ENCODE measurements around the gene AARS1. TPM values are rescaled to one million over a fixed set of nuclear protein-coding genes. Genes with fewer than 3 reads are reported as not detected.
"Not testable (repeated sequence)": the region's sequence is repeated elsewhere in the genome, so short reads cannot be mapped to it uniquely, and the experiment has no call there.

AARS1 gene
- total RNA-seq, 2 experiments from 2014 or later: 10.3 to 11.1 TPM

DNA sequence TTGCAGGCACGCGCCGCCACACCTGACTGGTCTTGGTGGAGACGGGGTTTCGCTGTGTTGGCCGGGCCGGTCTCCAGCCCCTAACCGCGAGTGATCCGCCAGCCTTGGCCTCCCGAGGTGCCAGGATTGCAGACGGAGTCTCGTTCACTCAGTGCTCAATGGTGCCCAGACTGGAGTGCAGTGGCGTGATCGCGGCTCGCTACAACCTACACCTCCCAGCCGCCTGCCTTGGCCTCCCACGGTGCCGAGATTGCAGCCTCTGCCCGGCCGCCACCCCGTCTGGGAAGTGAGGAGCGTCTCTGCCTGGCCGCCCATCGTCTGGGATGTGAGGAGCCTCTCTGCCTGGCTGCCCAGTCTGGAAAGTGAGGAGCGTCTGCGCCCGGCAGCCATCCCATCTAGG is 85.3 kb downstream of the AARS1 start:
- H3K36me3 Mint-ChIP-seq (ENCODE audit: low read depth): peaks cover 21% of the 10 kb centered on the region
- H3K27me3 Mint-ChIP-seq; H3K27ac Mint-ChIP-seq; CTCF ChIA-PET; H3K27me3 ChIP-seq (ENCODE audit: control insufficient read depth in 1 of 2, insufficient read depth in 2 of 2, low read length in 2 of 2); H3K36me3 ChIP-seq (ENCODE audit: insufficient read depth, low read length); H3K4me3 Mint-ChIP-seq; H3K9me3 Mint-ChIP-seq; H3K27ac ChIP-seq (ENCODE audit: low read depth in 1 of 2, low read length in 2 of 2); H3K4me3 ChIP-seq (ENCODE audit: low read length); DNase-seq; ATAC-seq (ENCODE audit: poor library complexity); H3K4me1 Mint-ChIP-seq (ENCODE audit: low read depth); H3K4me1 ChIP-seq (ENCODE audit: insufficient read depth, low read length); POLR2A ChIA-PET; intact Hi-C loops (cut with DNase I, micrococcal nuclease); H3K9me3 ChIP-seq (ENCODE audit: control insufficient read depth in 1 of 2, insufficient read depth in 1 of 2, low read length in 2 of 2): not testable (repeated sequence)

DNA sequence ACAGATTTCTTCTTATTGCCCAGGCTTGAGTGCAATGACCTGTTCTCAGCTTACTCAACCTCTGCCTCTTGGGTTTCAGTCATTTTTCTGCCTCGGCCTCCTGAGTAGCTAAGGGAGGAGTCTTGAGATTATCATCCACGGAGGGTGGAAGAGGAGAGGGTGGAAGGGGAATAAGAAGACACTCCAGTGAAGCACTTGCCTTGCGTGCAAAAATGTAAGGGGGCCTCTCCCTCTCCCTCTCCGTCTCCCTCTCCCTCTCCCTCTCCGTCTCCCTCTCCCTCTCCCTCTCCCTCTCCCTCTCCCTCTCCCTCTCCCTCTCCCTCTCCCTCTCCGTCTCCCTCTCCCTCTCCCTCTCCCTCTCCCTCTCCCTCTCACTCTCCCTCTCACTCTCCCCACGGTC is 85.8 kb downstream of the AARS1 start:
- H3K9me3 Mint-ChIP-seq; intact Hi-C loops (cut with DNase I, micrococcal nuclease); ATAC-seq (ENCODE audit: poor library complexity); H3K27me3 ChIP-seq (ENCODE audit: control insufficient read depth in 1 of 2, insufficient read depth in 2 of 2, low read length in 2 of 2); POLR2A ChIA-PET; H3K4me3 Mint-ChIP-seq; CTCF ChIA-PET; H3K36me3 ChIP-seq (ENCODE audit: insufficient read depth, low read length); H3K4me1 Mint-ChIP-seq (ENCODE audit: low read depth); H3K4me3 ChIP-seq (ENCODE audit: low read length); H3K9me3 ChIP-seq (ENCODE audit: control insufficient read depth in 1 of 2, insufficient read depth in 1 of 2, low read length in 2 of 2); H3K27ac ChIP-seq (ENCODE audit: low read depth in 1 of 2, low read length in 2 of 2); H3K4me1 ChIP-seq (ENCODE audit: insufficient read depth, low read length); H3K27me3 Mint-ChIP-seq; DNase-seq; H3K27ac Mint-ChIP-seq: not testable (repeated sequence)
- peaks cover 21% of the 10 kb centered on the region for H3K36me3 Mint-ChIP-seq (ENCODE audit: low read depth)

Other genes with a start within 250 kb of the AARS1 start
- gene PDPR, start 175.2 kb downstream of the AARS1 start, total RNA-seq: 10 to 100 TPM; 20.6 to 20.8 TPM
- not detected for gene CLEC18C, start 115.7 kb downstream of the AARS1 start, total RNA-seq
- 10 to 100 TPM; 27.8 to 28.2 TPM for gene EXOSC6, start 37.6 kb downstream of the AARS1 start, total RNA-seq
- 10 to 100 TPM; 23.0 TPM for gene DDX19B, start 9.7 kb upstream of the AARS1 start, total RNA-seq
- 10 to 100 TPM; 57.1 to 57.3 TPM for gene DDX19A, start 57.4 kb upstream of the AARS1 start, total RNA-seq
- 10 to 100 TPM in 1 of 2 experiments, 1 to 10 TPM in 1; 9.8 to 11.1 TPM for gene ST3GAL2, start 149.6 kb upstream of the AARS1 start, total RNA-seq
- gene FCSK, start 165.1 kb upstream of the AARS1 start, total RNA-seq: 10 to 100 TPM; 21.8 to 25.4 TPM
- gene COG4, start 234.0 kb upstream of the AARS1 start, total RNA-seq: 10 to 100 TPM; 15.9 to 19.3 TPM
- 100 to 1,000 TPM; 130 to 140 TPM for gene SF3B3, start 234.3 kb upstream of the AARS1 start, total RNA-seq

Measured in CD4-positive, alpha-beta T cell (primary cell).